ENCODE results near the gene PSMG3. TPM values are rescaled to one million over a fixed set of nuclear protein-coding genes. Genes with fewer than 3 reads are reported as not detected.

Gene PSMG3, protein sequence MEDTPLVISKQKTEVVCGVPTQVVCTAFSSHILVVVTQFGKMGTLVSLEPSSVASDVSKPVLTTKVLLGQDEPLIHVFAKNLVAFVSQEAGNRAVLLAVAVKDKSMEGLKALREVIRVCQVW
- total RNA-seq, result 19.8 and 28.3 TPM in 2 replicates

DNA sequence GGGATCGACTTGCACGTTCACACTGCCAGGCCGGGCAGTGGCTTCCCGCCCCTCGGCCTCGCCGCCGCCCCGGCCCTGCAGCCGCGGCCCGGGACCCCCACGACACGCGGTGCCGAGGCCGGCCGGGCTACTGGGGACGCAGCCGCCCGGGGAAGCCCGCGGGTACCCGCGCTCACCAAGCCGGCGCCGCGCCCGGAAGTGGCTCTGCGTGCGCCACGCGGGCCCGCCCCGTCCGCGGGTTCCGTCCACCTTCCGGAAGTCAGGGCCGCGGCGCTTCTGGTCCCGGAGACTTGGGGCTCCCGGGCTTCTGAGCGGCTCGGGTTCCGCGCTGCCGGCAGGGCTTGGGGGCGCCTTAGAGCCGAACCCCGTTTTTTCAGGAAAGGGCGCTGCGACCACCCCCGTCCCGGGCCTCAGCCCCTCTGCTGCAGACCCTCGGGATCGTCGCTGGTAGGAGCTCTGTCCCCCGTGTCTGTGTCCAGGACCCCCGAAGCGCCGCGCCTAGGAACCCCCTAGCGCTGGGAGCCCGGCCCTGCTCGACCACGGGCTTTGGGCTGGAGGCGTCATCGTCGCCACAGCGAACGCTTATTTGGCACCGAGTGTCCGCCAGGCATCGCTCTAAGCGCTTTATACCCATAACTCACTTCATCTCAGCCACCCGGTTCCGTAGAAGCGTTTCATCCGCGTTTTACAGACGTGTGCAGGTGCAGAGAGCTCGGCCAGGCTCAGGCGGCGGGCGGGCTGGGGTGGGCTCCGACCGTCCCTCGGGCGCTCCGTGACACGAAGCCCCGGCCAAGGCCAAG, at the start of gene PSMG3:
Gene PSMG3, minus strand, starts transcription at position 200 of the 800 bp plus-strand sequence. CDS start 693 bp downstream, outside the sequence.
- peak; percentile 62 for DNase-seq (ENCODE audit: low read depth, low spot score)

DNA sequence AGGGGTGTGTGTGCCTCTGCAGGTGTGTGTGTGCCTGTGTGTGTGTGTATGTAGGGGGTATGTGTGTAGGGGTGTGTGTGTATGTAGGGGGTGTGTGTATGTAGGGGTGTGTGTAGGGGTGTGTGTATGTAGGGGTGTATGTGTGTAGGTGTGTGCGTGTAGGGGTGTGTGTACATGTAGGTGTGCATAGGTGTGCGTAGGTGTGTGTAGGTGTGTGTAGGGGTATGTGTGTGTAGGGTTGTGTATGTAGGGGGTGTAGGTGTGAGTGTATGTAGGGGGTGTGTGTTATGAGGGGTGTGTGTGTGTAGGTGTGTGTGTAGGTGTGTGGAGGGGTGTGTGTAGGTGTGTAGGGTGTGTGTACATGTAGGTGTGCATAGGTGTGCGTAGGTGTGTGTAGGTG, 48.6 kb upstream of the PSMG3 start:
- no peak for DNase-seq (ENCODE audit: low read depth, low spot score)

DNA sequence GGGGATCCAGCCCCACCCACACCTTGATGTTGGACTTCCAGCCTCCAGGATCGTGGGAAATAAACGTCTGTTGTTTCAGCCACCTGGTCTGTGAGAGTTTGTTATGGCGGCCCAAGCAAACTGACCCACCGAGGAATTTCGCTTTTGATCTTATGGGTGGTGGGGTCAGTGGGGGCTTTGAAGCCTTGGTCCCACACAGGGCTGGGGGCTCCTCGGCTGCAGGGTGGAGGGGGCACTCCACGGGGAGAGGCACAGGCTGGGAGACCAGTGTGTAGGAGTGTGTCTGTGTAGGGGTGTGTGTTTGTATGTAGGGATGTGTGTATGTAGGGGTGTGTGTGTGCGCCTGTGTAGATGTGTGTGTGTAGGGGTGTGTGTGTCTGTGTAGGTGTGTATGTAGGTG, 48.1 kb upstream of the PSMG3 start:
- DNase-seq (ENCODE audit: low read depth, low spot score), result no peak

DNA sequence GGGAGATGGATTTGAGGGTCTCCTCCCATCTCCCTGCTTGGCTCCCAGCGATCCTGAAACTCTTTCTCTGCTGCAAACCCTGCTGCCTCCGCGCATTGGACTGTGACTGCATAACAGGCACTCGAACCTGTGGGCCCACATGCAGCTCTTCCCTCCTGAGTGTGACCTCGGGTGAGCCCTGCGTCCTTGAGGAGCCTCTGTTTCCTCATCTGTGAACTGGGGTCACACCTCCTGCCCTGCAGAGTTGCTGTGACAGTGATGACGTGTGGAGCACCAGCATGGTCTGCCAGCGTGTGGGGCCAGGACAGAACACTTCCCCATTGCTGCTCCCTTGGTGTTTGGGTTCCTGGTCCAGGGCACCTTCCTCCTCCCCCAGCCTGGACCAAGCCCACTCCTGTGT, 46.9 kb upstream of the PSMG3 start:
- DNase-seq (ENCODE audit: low read depth, low spot score), result no peak

DNA sequence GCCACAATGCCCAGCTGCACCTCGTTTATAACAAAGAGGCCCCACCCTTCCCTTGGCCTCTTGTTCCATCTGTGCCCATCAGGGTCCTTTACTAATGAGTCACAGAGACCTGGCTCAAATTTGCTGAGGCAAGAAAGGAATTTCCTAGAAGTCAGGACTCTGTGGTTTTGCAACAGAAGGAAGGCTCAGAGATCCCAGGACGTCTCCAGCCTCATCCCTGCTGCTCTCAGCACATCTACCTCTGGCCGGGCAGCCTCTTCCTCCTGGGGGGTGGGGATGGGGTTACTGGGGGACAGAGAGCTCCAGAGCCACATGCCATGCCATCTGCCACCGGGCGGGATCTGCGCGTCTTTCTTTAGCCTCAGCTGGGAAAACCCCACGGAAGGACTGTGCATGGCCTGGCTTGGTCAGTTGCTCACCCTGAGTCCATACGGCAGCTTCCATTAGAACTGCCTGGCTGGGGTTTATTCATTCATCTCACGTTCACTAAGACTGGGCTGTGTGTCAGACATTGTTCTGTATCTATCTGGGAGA, 41.9 kb upstream of the PSMG3 start:
- DNase-seq (ENCODE audit: low read depth, low spot score), result no peak

DNA sequence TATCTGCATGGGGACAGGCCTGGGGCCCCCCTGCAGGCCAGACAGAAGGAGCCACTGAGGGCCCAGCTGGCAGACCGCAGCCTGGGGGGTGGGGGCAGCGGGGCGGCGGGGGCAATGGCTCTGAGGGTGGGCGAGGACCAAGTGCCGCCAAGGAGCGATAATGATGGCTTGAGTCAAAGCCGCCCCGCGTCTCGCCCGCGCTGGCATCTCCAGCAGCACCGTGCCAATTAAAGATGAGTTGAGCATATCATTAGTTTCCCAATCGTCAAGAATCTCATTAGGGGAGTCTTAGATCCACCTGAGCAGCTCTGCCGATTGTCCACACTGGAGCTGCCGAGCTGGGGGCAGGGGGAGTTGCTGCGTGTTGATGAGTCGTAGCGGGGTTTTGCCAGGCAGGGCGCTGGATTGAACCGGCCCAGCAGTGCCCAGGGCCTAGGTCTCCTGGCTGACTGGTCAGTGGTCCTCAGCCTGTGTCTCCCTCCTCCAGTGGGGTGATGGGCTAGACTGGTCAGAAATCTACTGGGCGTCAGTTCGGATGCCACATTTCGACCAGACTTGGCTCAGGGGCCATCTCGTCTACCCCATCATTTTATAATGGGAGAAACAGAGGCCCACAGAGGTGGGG, 41.0 kb upstream of the PSMG3 start:
- no peak for DNase-seq (ENCODE audit: low read depth, low spot score)

DNA sequence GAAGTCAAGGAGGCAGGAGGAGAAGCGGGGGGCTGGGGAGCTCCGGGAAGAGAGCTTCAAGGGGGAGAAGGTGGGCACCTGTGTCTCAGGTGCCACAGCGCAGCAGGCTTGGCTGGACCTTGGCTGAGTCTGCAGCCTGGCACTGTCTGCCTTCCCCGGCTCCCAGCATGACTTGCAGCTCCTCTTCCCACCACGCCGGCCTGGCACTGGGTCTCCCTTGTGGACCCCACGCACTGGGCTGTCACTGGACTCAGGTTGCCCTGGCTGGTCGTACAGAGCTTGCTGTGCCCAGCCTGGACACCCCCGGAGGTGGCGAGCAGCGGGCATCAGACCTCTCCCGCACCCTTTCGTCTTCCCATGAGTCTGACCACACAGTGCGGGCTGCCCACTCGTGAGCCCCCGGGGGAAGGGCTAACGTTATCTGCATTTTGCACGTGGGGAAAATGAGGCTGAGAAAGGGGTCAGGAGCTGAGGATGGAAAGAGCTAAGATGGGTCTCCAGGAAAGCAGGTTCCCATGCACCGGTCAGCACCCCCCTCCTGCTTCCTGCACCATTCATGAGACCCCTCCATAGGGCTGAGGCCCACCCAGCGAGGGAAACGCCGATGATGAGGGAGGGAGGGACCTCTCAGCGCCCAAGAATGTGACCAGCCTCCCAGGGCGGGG, 40.3 kb upstream of the PSMG3 start:
- DNase-seq (ENCODE audit: low read depth, low spot score), result no peak

DNA sequence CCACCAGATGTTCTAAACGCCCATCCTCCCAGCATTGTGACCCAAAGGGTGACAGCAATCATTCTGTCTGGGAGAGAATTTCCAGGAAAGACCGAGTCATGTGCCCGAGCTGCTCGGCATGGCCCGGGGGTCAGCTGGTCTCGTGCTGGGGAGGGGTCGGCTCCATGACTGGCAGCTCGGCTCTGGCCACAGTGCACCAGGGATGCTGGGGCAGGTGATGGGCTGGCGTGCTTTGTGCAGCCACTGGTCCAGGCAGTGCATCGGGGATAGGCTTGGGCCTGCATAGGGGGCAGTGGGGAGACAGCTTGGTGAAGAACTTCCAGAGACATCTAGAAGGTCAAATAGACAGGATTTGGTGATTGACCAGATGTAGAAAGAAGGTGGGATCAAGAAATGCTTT, 39.2 kb upstream of the PSMG3 start:
- no peak for DNase-seq (ENCODE audit: low read depth, low spot score)

DNA sequence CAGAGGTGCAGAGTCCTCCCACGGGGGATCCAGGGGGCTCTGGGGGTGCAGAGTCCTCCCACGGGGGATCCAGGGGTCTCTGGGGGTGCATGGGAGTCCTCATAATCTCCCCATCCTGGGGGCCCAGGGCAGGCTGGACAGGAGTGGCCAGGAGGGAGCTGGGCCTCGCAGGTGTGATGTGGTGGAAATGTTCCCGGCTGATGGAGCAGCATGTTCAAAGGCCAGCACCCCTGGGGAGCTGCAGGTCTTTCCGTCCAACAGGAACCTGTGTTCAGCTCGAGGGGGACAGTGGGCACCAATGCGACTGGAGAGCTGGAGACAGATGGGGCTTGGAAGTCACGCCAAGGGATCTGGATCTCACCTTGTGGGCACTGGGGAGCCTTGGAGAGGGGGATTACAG, 38.5 kb upstream of the PSMG3 start:
- no peak for DNase-seq (ENCODE audit: low read depth, low spot score)

DNA sequence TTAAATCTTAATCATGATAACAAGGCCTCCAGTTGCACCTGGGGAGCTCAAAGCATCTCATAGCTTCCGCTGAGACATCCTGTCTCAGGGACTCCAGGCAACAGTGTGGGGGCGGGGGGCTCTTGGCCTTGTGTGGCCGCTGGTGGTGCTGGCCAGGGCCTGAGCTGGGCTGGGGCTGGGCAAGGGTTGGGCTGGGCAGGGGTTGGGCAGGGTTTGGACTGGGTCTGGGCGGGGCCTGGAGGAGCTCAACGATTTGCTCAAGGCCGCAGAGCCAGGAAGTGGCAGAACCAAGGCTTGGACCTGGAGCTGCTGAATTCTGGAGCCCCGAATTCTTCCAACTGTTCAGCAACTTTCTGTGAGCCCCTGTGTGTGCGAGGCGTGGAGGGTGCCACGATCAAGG, 37.9 kb upstream of the PSMG3 start:
- no peak for DNase-seq (ENCODE audit: low read depth, low spot score)

DNA sequence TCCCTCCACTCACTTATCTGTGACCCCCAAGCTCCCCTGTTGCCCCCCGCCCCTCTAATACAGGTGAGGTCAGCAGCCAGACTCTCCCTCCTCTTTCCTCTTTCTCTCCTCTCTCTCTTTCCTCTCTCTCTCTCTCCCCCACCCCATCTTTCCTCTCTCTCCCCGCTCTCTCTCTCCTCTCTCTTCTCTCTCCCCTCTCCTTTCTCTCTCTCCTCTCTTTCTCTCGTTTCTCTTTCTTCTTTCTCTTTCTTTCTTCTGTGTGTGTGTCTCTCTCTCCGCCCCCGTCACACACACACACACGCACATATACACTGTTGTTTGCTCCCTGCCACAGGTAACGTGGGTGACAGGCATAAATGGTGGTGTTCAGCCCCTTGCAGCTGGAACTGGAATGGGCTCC, 37.2 kb upstream of the PSMG3 start:
- no peak for DNase-seq (ENCODE audit: low read depth, low spot score)

DNA sequence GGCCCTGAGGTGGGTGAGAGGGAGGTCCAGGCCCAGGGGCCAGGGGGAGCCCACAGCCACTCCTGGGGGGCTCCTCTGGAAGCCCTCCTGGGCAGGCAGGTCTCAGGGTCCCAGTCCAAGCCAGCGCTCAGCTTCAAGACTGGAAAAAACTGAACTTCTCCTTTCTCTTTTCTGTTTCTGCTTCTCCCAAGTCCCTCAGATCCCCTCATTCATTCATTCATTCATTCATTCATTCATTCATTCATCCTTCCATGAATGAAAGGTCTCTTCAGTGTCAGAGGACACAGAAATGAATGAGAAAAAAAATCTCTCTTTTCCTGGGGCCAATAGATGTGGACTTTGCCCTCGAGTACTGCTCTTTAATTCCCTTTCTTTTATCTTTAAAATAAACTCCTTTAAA, 34.6 kb upstream of the PSMG3 start:
- no peak for DNase-seq (ENCODE audit: low read depth, low spot score)

DNA sequence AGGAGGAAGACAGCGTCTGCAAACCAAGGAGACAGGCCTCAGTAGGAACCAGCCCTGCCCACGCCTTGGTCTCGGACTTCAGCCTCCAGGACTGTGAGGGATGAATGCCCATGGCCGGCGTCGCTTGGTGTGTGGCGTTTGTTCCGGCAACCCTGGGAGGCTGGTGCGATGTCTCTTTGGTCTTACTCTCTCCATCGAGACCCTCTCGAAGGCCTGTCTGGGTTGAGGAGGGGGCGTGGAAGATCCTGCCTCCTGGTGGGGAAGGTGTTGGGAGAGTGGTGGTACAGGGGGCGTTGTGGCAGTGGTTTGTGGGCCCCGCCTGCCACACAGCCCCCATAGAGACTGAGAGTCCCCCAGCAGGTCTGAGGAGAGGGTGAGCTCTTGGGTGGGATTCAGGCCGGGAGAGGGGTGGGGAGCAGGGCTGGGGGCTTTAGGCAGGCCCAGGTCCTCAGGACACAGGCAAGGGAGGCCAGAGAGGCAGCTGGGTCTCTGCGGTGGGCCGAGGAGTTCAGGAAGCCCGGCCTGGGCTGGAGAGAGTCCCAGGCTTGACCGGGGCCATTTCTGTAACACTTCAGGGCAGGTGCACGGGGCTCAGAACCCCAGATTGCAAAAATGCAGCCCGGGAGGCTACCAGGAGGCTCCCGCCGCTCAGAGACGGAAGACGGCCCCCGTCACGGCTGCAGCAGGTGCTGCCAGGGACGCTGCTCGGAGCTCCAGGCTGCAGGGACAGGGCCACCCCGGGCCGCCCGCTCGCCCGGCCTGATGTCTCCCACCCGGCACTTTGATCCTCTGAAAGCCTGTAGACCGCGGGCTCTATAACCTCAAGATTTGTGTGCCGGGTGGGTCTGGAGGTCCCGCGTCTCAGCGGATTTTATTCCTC, 33.8 kb upstream of the PSMG3 start:
- DNase-seq (ENCODE audit: low read depth, low spot score), result no peak

DNA sequence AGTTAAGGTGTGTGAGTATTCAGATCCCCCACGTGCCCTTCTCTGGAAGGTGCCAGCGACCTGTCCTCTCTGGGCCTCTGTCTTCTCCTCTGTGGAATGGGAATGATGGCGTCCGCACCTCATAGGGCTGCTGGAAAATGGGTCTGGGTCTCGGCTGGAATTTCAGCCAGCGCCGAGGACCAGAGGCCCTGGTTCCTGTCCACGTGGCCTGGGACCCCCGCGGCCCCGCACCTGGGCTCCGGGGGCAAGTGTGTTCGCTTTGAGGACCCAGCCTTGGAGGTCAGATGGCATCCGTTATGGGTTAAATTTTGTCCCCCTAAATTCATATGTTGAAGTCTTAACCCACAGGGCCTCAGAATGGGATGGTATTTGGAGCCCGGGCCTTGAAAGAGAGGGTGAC, 32.6 kb upstream of the PSMG3 start:
- DNase-seq (ENCODE audit: low read depth, low spot score), result no peak

DNA sequence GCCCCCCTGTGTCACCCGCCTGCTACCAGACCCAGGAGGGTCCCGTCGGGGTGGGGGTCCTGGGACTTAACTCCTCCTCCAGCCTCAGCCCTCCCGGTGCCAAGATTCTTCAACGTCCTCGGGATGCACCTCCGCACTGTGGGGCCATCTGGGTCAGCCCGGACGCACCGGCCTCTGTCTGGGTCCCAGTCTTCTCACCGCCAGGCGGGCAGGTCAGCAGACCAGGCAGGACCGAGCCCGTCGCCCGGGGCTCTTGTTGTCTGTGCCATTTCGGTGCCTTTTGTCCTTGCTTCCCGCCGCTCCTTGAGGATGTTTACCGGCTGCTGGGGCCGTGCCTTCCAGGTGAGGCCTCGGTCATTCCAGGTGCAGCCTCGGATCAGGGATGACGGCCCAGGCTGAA, 32.1 kb upstream of the PSMG3 start:
- no peak for DNase-seq (ENCODE audit: low read depth, low spot score)

DNA sequence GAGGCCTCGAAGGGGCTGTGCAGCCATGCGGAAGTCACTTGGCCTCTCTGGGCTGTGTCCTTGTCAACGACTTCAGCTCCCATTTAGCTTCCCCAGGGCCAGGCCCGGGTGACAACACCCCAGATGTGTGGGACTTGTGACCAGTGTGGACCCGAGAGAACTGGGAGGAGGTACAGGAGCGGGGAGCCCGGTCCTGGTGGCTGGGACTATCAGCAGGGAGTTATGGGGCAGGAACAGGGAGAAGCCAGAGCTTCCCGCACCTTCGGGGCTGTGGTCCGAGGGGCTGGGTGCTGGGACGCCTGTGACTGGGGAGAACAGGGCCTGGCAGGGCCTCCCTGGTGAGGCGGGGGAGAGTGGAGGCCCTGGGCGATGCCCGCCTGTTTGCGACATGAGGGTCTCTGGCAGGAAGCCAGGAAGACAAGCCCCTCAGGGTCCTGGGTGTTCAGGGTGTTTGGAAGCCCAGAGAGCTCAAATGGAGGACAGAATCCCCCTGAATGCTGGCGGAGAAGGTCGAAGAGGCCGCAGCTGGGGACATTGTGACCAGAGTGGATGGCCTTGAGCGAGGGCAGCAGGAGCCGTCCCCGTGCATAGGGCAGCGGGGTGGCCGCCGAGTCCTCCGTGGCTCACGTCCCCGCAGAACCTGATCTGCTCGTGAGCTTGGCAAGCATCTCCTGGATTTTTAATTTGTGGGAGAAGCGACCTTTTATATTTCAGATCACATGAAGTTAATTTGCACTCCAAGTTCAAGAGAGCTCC, 30.0 kb upstream of the PSMG3 start:
- no peak for DNase-seq (ENCODE audit: low read depth, low spot score)

DNA sequence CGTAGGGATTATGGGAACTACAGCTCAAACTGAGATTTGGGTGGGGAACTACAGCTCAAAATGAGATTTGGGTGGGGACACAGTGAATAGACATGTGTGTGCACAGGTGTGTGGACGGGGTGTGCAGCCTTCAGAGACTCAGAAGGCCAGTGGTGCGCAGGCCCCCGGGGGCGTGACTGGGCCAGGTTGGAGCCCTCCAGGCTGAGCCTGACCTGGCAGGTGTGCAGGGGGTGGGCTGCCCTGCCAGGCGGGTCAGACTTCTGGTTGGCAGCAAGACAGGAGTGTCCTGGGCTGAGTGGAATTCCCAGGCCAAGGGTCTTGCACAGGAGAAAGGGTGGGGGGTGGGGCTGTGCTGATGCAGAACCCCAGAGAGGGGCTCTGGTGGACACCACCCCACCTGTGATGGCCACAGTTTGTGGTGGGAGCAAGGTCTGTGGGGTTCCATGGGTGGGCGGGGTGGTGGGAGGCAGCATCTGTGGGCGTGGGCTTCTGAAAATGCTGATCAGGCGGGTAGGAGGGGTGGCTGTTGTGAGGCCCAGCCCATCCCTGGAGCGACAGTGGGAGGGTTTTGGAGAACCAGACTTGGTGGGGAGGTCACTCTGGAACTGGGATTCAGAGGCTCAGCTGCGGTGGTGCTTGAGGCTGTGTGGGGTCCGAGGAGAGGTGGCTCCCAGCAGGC, 29.3 kb upstream of the PSMG3 start:
- no peak for DNase-seq (ENCODE audit: low read depth, low spot score)

DNA sequence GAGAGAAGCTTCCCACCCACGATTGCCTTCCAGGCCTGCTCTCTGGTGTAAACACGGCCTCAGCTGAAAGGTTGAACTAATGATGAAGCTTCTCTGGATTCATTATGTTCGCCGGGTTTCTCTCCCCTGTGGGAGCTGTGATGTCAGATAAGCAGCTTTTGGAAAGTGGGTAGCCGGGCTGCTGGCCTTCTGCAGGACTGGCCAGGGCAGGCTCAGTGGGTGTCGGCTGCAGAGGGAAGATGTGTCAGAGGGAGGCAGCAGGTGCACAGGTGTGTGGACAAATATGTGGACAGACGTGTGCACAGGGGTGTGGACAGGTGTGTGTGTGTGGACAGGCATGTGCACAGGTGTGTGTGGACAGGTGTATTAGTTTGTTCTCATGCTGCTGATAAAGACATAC, 28.5 kb upstream of the PSMG3 start:
- DNase-seq (ENCODE audit: low read depth, low spot score), result no peak

DNA sequence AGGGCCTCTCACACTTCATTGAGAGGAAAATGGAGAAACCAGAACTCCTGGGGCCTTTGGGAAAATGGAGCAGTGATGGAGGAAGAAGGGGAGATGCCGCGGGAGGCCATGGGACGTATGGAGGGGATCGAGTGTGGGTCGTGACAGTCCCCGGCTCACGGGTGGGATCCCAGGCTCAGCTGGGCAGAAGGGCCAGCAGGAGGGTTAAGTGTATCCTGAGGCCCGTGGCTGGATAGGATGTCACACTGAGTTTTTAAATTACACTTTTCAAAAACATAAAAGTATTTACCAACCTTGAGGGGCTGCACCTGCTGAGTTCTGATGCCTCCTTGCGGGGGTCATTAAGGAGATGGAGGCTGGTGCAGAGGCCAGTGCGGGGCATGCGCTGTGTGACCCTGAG, 28.0 kb upstream of the PSMG3 start:
- DNase-seq (ENCODE audit: low read depth, low spot score), result no peak
